Measurements from ENCODE around the gene HECW1.

Gene HECW1

GRCh38 chr7:43148161-43148731 is 35.8 kb downstream of the HECW1 start:
- DNase-seq (ENCODE audit: low spot score) = no peak

- no peak for DNase-seq (ENCODE audit: low spot score)
These were observed 38.6 kb downstream of the HECW1 start for GRCh38 chr7:43151076-43151475.

GRCh38 chr7:43152696-43153095 is 40.2 kb downstream of the HECW1 start:
- DNase-seq (ENCODE audit: low spot score) = no peak

- DNase-seq (ENCODE audit: low spot score) = no peak
These were observed 43.2 kb downstream of the HECW1 start for GRCh38 chr7:43155636-43156035.

GRCh38 chr7:43163885-43164284 is 51.4 kb downstream of the HECW1 start:
- DNase-seq (ENCODE audit: low spot score) = no peak

DNA sequence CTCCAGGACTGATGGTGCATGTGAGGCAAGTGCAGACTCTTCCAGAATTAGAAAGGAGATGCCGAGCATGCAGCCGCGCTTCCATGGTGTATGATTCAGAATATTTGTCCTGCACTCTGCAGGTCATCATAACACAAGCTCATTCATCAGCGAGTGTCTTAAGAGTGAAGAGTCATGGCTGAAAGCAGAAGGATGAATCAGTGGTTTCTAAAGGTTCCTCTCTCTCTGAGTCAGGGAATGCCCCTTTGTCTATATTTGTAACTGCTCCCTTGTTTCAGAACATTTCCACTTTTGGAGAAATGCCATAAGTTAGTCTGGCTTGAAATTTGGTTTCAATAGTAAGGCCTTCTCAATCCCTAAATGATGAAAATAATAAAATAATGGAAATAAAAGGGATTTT is 52.3 kb downstream of the HECW1 start:
- no peak for DNase-seq (ENCODE audit: low spot score)

DNA sequence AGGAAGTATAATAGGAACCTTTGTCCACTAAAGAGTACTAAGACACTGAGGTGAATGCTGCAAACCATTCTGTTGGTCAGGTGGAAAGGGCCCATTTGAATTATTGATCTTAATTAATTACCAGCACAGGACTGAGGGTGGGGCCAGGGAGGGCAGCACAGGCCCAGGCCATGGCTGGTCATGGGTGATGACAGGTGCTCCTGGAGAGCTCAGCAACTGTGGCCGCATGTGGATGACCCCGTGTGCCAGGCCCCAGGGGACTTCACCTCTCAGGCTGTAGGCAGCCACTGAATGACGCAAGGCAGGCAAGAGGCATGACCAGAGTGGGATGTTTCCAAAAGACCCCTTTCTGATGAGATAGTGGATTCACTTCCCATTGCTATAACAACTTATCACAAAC is 54.2 kb downstream of the HECW1 start:
- no peak for DNase-seq (ENCODE audit: low spot score)

GRCh38 chr7:43169076-43169475 is 56.6 kb downstream of the HECW1 start:
- DNase-seq (ENCODE audit: low spot score) = no peak

- DNase-seq (ENCODE audit: low spot score) = no peak
These were observed 58.1 kb downstream of the HECW1 start for GRCh38 chr7:43170571-43170970.

DNA sequence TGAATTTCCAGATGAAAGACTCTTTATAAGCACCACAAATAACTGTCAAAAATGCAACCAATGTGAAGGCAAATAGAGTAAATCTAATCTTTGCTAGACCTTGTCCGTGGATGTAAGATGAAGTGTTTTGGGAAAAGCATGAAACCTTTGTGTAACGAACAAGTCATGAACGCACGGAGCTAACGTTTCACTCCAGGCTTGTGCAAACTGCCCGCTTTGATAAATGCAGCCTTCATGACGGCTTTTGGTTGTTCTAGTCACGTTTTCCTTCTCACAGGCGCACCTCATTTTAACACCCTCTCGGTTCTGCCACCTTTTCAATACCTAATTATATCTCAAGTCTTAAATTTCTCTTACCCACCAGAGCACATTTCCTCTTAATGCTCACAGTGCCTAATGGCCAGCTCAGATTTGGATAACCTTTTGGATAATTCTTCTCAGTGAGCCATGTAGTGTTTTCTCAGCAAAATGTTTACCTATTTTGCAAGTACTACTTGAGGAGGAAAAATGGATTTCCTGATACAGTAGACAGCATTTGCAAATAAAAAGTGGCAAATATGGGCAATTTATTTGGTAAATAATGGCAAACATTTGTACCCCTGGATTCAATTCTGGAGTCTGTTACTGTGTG is 63.2 kb downstream of the HECW1 start:
- DNase-seq (ENCODE audit: low spot score) = no peak

DNA sequence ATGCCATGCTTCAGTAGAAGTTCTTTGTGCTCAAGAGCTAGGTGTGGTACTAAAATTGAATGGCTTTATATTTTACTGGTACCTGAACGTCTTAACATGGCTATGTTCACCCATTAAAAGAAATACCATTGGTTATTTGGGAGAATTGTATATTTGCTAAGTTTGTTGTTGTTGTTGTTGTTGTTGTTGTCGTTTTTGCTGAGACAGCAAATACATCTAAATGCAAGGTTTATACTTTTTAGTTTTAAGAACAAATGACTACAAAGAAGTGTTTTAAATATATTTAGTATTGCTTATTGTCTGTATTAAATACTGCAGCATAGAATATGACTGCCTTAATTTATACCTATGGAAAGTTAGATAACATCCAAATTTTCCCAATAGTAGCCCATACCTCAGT is 66.9 kb downstream of the HECW1 start:
- no peak for DNase-seq (ENCODE audit: low spot score)

- no peak for DNase-seq (ENCODE audit: low spot score)
These were observed 80.5 kb downstream of the HECW1 start for GRCh38 chr7:43192806-43193460.

- no peak for DNase-seq (ENCODE audit: low spot score)
These were observed 81.4 kb downstream of the HECW1 start for GRCh38 chr7:43193893-43194292.

DNA sequence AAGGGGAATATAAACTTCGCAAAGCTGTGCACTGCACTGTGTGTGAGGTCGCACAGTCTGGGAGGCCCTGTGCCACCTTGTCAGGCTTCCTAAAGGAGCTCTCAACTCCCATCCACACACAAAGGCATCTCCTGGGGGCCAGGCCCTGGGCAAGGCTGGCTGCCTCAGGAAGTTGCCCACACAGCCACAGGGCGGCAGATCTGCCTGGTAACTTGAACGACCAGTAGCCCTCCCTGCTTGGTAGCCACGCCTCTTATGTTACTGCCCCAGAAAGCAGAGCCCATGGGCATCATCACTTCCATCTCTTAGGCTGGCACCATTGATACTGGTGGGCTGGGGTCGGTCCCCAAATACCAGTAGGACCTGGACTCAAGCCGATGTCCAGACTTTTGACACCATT is 82.8 kb downstream of the HECW1 start:
- DNase-seq (ENCODE audit: low spot score) = no peak

- no peak for DNase-seq (ENCODE audit: low spot score)
These were observed 83.3 kb downstream of the HECW1 start for GRCh38 chr7:43195768-43196167.

GRCh38 chr7:43196379-43196778 is 83.9 kb downstream of the HECW1 start:
- DNase-seq (ENCODE audit: low spot score) = no peak

DNA sequence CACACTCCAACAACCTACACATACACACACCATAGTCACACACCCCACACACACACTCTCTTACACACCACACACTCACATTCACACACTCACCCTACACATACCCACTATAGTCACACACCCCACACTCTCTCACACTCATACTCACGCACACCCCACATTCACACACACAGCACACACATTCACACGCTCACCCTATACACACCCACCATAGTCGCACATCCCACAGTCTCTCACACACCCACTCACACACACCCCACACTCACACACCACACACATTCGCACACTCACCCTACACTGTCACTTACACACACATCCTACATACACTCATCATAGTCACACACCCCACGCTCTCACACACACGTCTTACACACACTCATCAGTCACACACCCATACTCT is 85.6 kb downstream of the HECW1 start:
- DNase-seq (ENCODE audit: low spot score) = no peak

- DNase-seq (ENCODE audit: low spot score) = no peak
These were observed 86.2 kb downstream of the HECW1 start for GRCh38 chr7:43198599-43199090.

- no peak for DNase-seq (ENCODE audit: low spot score)
These were observed 87.1 kb downstream of the HECW1 start for GRCh38 chr7:43199371-43200160.

DNA sequence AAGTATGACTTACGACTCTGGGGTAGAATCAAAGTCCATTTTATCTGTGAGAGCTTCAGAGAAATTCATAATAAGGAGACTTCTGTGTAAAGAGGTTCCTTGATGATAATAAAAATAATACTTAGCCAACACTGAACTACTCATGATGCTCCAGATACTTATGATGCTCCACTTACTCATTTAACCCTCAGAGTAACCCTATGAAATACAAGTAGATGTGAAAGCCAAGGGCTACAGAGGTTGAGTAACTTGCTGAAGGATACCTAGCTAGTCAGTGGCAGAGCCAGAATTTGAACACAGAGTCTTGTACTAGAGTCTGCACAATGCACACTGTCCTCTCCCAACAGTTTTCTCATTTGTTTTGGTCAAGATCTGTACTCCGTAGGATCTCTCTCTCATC is 89.5 kb downstream of the HECW1 start:
- no peak for DNase-seq (ENCODE audit: low spot score)

GRCh38 chr7:43204081-43204480 is 91.6 kb downstream of the HECW1 start:
- no peak for DNase-seq (ENCODE audit: low spot score)

- no peak for DNase-seq (ENCODE audit: low spot score)
These were observed 92.8 kb downstream of the HECW1 start for GRCh38 chr7:43205171-43205795.

All from germinal center (tissue), 1 donor.